ENCODE data around the gene THSD4. TPM values are rescaled to one million over a fixed set of nuclear protein-coding genes. Genes with fewer than 3 reads are reported as not detected.

The THSD4 gene
- polyA plus RNA-seq, 2 of the 4 experiments (the other 2 are of a cell fraction): 15.8 to 40.7 TPM

DNA sequence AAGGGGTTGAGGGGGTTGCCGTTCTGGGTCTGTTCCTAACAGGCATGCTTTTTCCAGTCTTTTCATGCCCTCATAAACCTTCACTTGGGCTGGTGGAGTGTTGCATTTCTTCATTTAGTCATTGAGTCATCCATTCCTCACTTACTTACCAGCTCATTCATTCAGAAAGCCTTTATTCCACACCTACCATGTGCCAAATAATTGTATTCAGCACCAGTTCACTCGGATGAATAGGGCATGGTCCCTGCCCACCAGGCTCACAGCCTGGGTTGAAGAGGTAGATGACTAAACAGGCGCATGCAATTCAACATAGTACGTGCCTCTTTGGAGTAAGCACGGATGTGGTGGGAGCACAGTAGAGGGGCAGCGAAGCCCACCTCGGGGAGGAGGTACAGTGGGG lies 35.1 kb upstream of the THSD4 start:
- peaks cover 7% of the 10 kb centered on the region; the same call in 1 of the 3 replicates for H3K4me1 ChIP-seq
- no peak overlapping the region for H3K4me3 ChIP-seq
- H3K27ac ChIP-seq: 0 out of 6 replicates have a peak overlapping the region, but pooled peaks of 1 of the 2 experiments have one; percentile 5
- DNase-seq (ENCODE audit: low read depth in 1 of 2, low spot score in 1 of 2) (no peak), ATAC-seq (no peak), FAIRE-seq (no peak)
- CTCF ChIA-PET: interaction anchor here (1.2 to 1.5 kb wide), 2 partner anchors 12 to 361 kb away, joined by 3 read pairs; no protein-coding TSS in a partner anchor
- 0 out of 3 replicates have a peak, but pooled peaks cover 3% of the 10 kb centered on the region for H3K9me3 ChIP-seq
- TF ChIP-seq, protein P1, sequence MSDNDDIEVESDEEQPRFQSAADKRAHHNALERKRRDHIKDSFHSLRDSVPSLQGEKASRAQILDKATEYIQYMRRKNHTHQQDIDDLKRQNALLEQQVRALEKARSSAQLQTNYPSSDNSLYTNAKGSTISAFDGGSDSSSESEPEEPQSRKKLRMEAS (IDR thresholded peaks at IDR 0.05): no peak
- POLR2A ChIA-PET: no interaction called here
- peak overlapping the region; percentile 18; the same call in 1 of the 3 replicates for H3K4me2 ChIP-seq
- WGBS (ENCODE audit: missing lambda C conversion rate): 67% methylated on average over 7 of the region's 7 CpGs

DNA sequence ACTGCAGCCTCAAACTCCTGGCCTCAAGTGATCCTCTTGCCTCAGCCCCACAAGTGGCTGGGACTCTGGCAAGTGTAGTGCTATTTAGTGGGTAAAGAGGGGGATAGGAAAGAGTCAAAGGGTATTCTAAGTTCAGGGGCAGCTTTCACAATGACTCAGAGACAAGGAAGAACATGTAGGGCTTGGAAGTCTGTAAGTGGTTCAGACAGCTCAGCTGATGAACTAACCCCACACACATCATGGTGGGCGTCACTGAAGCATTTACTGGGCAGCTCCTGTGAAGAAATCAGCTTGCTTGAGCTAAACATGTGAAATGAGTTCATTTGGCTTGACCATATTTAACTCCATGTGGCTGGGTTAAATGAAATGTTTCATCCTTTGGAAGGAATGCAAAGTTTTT lies 34.6 kb upstream of the THSD4 start:
- H3K4me1 ChIP-seq: peaks cover 7% of the 10 kb centered on the region; the same call in 1 of the 3 replicates
- WGBS (ENCODE audit: missing lambda C conversion rate): 56% methylated on average over 1 of the region's 1 CpG
- CTCF ChIA-PET: interaction anchor here (0.7 to 1.5 kb wide), 4 partner anchors 12 to 362 kb away, joined by 3 read pairs; no protein-coding TSS in a partner anchor
- POLR2A ChIA-PET: no interaction called here
- H3K4me2 ChIP-seq: no peak overlapping the region
- H3K9me3 ChIP-seq: no peaks in the 10 kb centered on the region
- TF ChIP-seq HOXB5 (CRISPR knock-in tag; IDR thresholded peaks at IDR 0.05): no peak
- no peak for TF ChIP-seq BHLHE40 (IDR thresholded peaks at IDR 0.05; ENCODE audit: low read depth, low read length)
- TF ChIP-seq ZFP36 (IDR thresholded peaks at IDR 0.05; ENCODE audit: borderline replicate concordance, partially characterized antibody): no peak
- TF ChIP-seq, protein P2, sequence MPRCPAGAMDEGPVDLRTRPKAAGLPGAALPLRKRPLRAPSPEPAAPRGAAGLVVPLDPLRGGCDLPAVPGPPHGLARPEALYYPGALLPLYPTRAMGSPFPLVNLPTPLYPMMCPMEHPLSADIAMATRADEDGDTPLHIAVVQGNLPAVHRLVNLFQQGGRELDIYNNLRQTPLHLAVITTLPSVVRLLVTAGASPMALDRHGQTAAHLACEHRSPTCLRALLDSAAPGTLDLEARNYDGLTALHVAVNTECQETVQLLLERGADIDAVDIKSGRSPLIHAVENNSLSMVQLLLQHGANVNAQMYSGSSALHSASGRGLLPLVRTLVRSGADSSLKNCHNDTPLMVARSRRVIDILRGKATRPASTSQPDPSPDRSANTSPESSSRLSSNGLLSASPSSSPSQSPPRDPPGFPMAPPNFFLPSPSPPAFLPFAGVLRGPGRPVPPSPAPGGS (IDR thresholded peaks at IDR 0.05): no peak
- no peak for TF ChIP-seq FOSB (CRISPR knock-in tag; IDR thresholded peaks at IDR 0.05)
- TF ChIP-seq ZNF302 (CRISPR knock-in tag; IDR thresholded peaks at IDR 0.05): no peak
- no peak for TF ChIP-seq NR3C1 (IDR thresholded peaks at IDR 0.05)
- no peak for TF ChIP-seq ESRRA (IDR thresholded peaks at IDR 0.05; ENCODE audit: borderline replicate concordance, low read length)
- no peak for TF ChIP-seq ZC3H11A (IDR thresholded peaks at IDR 0.05)
- TF ChIP-seq POLR2A (IDR thresholded peaks at IDR 0.05; ENCODE audit: low read length): no peak
- TF ChIP-seq RCOR1 (IDR thresholded peaks at IDR 0.05; ENCODE audit: low read depth, low read length): no peak
- no peak for TF ChIP-seq MYC (IDR thresholded peaks at IDR 0.05; ENCODE audit: borderline replicate concordance, low read length)
- TF ChIP-seq CHD4 (IDR thresholded peaks at IDR 0.05; ENCODE audit: borderline replicate concordance): no peak
- no peak for FAIRE-seq
- ATAC-seq: peak in 1 of 2 experiments; percentile 34; a peak in 2 of 6 replicates
- H3K27ac ChIP-seq: no peak overlapping the region
- no peak overlapping the region for H3K4me3 ChIP-seq
- peak in 1 of 2 experiments; percentile 23 for DNase-seq (ENCODE audit: low read depth in 1 of 2, low spot score in 1 of 2)

DNA sequence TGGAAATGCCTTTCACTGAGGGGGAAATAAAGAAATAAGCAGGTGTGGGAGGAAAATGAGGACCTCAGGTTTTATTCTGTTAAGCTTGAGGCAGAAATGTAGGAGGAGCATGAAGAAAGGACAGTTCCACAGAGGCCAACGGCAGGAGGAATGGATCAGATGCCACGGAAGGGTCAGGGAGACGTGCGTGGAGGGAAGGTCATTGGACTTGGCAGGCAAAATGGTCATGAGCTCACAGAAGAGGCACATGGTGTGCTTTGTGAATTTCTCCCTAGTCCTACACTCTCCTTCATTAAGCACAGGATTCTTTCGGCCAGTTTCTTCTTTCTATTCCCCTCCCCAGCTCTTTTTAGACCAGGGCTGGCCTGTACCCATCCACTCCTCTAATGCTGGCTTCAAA lies 32.5 kb upstream of the THSD4 start:
- FAIRE-seq (no peak), ATAC-seq (no peak), DNase-seq (ENCODE audit: low read depth in 1 of 2, low spot score in 1 of 2) (no peak)
- Histone ChIP-seq H3K4me3 (no peak overlapping the region), H3K27ac (no peak overlapping the region), H3K9me3 (no peaks in the 10 kb centered on the region; the same call in 2 of the 3 replicates), H3K4me2 (no peak overlapping the region), H3K4me1 (peaks cover 7% of the 10 kb centered on the region; the same call in 1 of the 3 replicates)
- TF ChIP-seq, protein P3, sequence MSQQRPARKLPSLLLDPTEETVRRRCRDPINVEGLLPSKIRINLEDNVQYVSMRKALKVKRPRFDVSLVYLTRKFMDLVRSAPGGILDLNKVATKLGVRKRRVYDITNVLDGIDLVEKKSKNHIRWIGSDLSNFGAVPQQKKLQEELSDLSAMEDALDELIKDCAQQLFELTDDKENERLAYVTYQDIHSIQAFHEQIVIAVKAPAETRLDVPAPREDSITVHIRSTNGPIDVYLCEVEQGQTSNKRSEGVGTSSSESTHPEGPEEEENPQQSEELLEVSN (IDR thresholded peaks at IDR 0.05; ENCODE audit: borderline replicate concordance, low read depth): no peak
- TF ChIP-seq CBX8 (IDR thresholded peaks at IDR 0.05) (no peak), RARB (CRISPR knock-in tag; IDR thresholded peaks at IDR 0.05) (no peak), CEBPB (IDR thresholded peaks at IDR 0.05) (no peak), JUN (IDR thresholded peaks at IDR 0.05) (no peak)
- TF ChIP-seq, protein P4, sequence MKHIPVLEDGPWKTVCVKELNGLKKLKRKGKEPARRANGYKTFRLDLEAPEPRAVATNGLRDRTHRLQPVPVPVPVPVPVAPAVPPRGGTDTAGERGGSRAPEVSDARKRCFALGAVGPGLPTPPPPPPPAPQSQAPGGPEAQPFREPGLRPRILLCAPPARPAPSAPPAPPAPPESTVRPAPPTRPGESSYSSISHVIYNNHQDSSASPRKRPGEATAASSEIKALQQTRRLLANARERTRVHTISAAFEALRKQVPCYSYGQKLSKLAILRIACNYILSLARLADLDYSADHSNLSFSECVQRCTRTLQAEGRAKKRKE (CRISPR knock-in tag; IDR thresholded peaks at IDR 0.05; ENCODE audit: low read depth): no peak
- 82% methylated on average over 5 of the region's 5 CpGs for WGBS (ENCODE audit: missing lambda C conversion rate)
- POLR2A ChIA-PET: no interaction called here
- CTCF ChIA-PET: interaction anchor here (0.9 to 1.0 kb wide), 2 partner anchors 34 to 71 kb away, joined by 3 read pairs; no protein-coding TSS in a partner anchor

Measured in A549 (cell line).